ENCODE data around the gene LRRTM4.
"Not testable (repeated sequence)": the region's sequence is repeated elsewhere in the genome, so short reads cannot be mapped to it uniquely, and the experiment has no call there.

LRRTM4 gene

GRCh38 chr2:77309725-77310124, 212.5 kb downstream of the LRRTM4 start:
- DNase-seq: no peak

GRCh38 chr2:77301441-77301840, 220.7 kb downstream of the LRRTM4 start:
- DNase-seq: no peak

GRCh38 chr2:77296791-77297190, 225.4 kb downstream of the LRRTM4 start:
- no peak for DNase-seq

- DNase-seq: no peak
These were observed 227.7 kb downstream of the LRRTM4 start for GRCh38 chr2:77294474-77294873.

DNA sequence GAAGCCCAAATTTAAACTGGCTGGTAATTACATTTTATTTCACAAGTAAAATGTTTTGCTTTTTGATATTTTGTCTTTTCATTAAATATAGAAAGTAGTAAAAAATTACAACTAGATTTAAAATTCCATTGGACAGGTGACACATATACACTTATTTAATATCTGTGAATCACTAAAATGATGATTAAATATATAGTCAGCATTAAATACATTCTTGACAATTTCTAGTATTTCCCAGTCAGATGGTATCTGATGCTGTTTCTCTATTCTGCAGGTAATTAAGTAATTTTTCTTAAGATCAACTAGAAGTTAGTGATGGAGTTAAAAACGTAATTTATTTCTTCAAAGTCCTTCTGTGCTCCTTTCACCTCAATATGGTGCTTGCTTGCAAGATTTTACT, 237.8 kb downstream of the LRRTM4 start:
- DNase-seq: no peak

- DNase-seq: no peak
These were observed 250.9 kb downstream of the LRRTM4 start for GRCh38 chr2:77271262-77271661.

DNA sequence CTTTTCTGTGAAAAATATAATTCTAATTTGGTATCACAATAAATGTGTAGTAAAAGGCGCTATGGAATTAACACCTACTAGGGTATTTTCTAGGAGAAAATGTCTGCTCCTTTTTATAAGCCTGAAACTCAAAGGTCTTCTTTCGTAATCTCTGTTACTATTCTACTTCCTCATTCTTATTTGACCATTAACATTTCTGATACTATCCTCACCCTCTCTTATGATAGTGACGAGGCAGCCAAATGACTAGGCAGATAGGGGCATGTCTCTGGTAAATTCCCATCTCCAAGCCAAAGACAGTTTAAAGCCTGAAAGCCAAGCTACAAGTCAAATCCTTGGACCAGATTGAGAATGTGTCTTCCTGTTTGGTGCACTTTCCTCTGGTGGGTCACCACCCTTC, 251.7 kb downstream of the LRRTM4 start:
- DNase-seq: no peak

GRCh38 chr2:77268626-77269025, 253.6 kb downstream of the LRRTM4 start:
- no peak for DNase-seq

DNA sequence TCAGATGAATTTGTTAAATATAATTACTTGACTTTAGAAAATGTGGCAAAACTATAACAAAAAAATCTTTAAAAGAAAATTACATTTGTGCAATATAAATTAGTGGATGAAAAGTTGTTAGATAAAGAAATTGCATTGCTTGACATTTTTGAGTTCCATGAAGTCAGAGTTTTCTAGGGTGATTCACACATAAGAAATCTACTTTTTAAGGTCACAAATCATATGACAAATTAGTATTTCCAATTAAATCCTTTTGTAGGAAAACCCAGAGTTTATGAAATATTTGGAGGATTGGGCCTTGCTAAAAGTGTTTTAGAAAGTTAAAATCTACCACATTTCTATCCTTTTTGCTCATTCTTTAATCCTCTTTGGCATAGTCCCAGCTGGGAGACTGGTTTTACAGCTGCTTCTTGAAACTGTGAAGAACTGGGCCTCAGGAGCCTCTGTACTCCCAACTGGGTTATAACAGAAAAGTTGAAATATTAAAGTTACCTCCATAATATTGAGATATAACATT, 289.2 kb downstream of the LRRTM4 start:
- no peak for DNase-seq

DNA sequence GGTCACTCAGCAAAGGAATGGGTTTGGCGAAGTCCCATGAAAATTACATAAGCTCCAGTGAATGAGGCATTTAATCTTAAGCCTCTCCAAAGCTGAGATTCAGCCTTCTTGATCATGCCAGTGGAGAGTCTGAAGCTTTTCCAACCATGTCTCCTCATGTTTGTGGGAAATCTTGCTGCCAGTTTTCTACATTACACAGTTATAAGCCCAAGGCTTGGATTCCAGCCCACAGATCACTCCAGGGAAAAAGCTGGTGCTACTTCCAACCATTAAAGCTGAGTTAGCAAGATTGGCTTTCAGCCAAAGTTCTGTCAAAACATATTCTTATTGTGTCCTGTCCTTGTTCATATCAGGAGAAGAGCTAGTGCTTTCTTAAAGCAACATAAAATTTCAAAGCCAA, 293.8 kb downstream of the LRRTM4 start:
- DNase-seq: no peak

DNA sequence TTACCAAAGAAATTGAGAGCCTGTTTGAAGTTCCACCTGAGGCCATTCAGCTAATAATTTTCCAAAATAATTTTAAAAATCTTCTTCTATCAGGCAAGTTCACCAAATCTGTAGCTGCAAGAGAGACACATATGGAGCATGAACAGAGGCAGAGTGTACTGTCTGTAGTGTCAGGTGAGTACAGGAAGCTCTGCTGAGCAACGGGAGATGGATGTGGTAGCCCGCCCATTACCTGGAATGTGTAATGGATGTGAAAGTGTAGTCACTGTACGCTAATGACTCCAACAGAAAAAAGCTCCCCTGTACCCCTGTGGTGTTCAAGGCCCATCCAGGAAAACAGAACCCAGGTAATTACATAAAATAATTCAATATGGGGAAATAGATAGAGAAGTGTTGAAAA, 311.5 kb downstream of the LRRTM4 start:
- DNase-seq: no peak

GRCh38 chr2:77207331-77207730, 314.8 kb downstream of the LRRTM4 start:
- no peak for DNase-seq

- DNase-seq: no peak
These were observed 320.4 kb downstream of the LRRTM4 start for GRCh38 chr2:77201755-77202154.

GRCh38 chr2:77199411-77199810, 322.8 kb downstream of the LRRTM4 start:
- DNase-seq: no peak

- no peak for DNase-seq
These were observed 328.2 kb downstream of the LRRTM4 start for GRCh38 chr2:77193858-77194448.

DNA sequence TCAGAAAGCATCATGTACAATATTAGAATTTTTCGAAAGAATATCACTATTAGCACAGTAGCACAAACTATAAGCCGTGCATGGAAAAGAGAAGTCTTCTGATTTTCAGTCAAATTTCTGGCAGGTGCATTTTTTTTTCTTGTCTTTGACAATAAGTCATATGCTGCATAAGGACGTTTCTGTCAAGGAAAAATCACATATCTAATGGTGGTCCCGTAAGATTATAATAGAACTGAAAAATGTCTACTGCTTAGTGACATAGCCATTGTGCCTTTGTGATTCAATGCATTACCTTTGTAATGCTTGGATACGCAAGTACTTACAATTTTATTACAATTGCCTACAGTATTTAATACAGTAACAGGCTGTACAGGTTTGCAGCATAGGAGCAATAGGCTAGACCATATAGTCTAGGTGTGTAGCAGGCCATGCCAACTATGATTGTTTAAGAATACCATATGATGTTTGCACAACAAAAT, 329.3 kb downstream of the LRRTM4 start:
- DNase-seq: no peak

- DNase-seq: no peak
These were observed 330.5 kb downstream of the LRRTM4 start for GRCh38 chr2:77191665-77192064.

DNA sequence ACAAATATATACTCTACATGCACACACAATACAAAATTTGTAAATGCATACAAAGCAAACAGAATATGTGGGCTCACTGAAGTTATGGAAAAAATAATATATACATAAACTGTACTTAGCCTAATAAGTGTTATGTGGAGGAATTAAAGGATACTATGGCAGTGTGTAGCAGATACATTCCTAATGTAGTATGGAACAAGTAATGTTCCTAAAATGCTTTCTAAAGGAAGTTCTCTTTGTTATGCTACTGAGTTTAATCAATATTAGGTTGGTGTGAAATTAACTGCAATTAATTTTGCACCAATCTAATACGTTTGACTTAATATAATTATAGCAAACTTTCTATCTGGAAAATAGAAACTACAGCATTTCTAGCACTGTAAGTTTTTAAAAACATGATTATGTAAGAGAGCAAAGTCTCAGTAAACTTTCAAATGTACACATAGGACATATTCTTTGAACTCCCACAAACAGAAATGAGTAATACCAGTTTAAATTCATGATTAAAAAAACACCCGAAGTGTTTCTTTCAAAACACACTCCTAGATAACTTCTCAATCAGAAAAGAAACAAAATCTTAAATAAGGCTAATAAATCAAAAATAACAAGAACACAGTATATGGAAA, 331.3 kb downstream of the LRRTM4 start:
- DNase-seq: no peak

GRCh38 chr2:77185052-77185451, 337.1 kb downstream of the LRRTM4 start:
- no peak for DNase-seq

GRCh38 chr2:77179297-77179696, 342.9 kb downstream of the LRRTM4 start:
- no peak for DNase-seq

DNA sequence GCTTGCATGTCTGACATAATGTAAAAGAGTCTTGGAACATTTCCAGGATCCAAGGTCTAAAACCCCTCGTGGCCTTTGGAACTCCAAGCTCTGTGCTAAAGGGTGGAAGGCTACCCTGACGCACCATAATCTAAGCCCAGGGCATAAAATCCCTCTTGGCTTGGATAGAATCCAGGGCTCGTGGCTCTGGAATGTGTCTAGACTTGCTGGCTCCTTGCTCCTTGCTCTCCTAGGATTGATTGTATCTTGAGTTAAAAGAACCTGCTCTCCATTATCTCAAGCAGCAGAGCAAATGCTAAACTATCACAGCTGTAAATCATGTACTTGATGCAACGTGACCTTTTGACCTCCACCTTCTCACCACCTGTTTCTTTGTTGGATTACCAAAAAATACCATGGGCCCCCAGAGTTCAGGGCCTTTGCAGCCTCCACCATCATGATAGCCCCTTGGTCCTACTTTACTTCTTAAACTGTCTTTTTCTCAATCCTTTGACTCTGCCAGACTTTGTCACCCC, 346.9 kb downstream of the LRRTM4 start:
- not testable (repeated sequence) for DNase-seq

- no peak for DNase-seq
These were observed 352.8 kb downstream of the LRRTM4 start for GRCh38 chr2:77169426-77169825.

GRCh38 chr2:77164021-77164420, 358.2 kb downstream of the LRRTM4 start:
- not testable (repeated sequence) for DNase-seq

- DNase-seq: no peak
These were observed 361.2 kb downstream of the LRRTM4 start for GRCh38 chr2:77161009-77161408.

GRCh38 chr2:77156599-77156998, 365.6 kb downstream of the LRRTM4 start:
- DNase-seq: no peak
